ENCODE measurements around the gene BSCL2.
"Not testable (repeated sequence)": the region's sequence is repeated elsewhere in the genome, so short reads cannot be mapped to it uniquely, and the experiment has no call there.

BSCL2 gene

DNA sequence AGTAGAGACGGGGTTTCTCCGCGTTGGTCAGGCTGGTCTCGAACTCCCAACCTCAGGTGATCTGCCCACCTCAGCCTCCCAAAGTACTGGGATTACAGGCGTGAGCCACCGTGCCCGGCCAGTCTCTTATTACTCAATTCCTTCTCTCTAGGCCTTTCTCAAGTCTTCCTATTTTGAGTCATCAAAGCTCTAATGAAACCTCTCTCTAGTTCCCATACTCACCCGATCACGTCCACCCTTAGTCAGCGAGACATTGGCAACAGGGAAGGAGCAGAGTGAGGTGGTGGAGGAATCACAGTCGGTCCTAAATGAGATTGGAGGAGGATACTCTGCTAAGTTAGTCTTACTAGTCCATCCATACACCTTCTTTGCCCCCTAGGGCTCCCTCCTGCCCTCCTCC, 5.0 kb downstream of the BSCL2 start:
- no peak for TF ChIP-seq SNAI2 (CRISPR knock-in tag; IDR thresholded peaks at IDR 0.05)
- no peak for TF ChIP-seq ZNF8 (CRISPR knock-in tag; IDR thresholded peaks at IDR 0.05)
- TF ChIP-seq, protein P1, sequence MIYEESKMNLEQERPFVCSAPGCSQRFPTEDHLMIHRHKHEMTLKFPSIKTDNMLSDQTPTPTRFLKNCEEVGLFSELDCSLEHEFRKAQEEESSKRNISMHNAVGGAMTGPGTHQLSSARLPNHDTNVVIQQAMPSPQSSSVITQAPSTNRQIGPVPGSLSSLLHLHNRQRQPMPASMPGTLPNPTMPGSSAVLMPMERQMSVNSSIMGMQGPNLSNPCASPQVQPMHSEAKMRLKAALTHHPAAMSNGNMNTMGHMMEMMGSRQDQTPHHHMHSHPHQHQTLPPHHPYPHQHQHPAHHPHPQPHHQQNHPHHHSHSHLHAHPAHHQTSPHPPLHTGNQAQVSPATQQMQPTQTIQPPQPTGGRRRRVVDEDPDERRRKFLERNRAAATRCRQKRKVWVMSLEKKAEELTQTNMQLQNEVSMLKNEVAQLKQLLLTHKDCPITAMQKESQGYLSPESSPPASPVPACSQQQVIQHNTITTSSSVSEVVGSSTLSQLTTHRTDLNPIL (CRISPR knock-in tag; IDR thresholded peaks at IDR 0.05; ENCODE audit: low read depth) = no peak
- no peak for TF ChIP-seq GLIS3 (CRISPR knock-in tag; IDR thresholded peaks at IDR 0.05)
- no peak for TF ChIP-seq PPARA (CRISPR knock-in tag; IDR thresholded peaks at IDR 0.05; ENCODE audit: borderline replicate concordance)
- no peak for TF ChIP-seq ZNF565 (CRISPR knock-in tag; conservative IDR thresholded peaks at IDR 0.05; ENCODE audit: low read depth)
- TF ChIP-seq ARNTL (CRISPR knock-in tag; IDR thresholded peaks at IDR 0.05; ENCODE audit: borderline replicate concordance, low read depth) = no peak
- TF ChIP-seq ZFP30 (CRISPR knock-in tag; IDR thresholded peaks at IDR 0.05) = no peak
- TF ChIP-seq RARB (CRISPR knock-in tag; IDR thresholded peaks at IDR 0.05) = no peak
- no peak for TF ChIP-seq TOX (CRISPR knock-in tag; IDR thresholded peaks at IDR 0.05; ENCODE audit: borderline replicate concordance)
- TF ChIP-seq OSR1 (CRISPR knock-in tag; IDR thresholded peaks at IDR 0.05) = no peak
- no peak for TF ChIP-seq BACH2 (CRISPR knock-in tag; IDR thresholded peaks at IDR 0.05; ENCODE audit: borderline replicate concordance)
- no peak for TF ChIP-seq ISL1 (CRISPR knock-in tag; IDR thresholded peaks at IDR 0.05)
- no peak for ATAC-seq

DNA sequence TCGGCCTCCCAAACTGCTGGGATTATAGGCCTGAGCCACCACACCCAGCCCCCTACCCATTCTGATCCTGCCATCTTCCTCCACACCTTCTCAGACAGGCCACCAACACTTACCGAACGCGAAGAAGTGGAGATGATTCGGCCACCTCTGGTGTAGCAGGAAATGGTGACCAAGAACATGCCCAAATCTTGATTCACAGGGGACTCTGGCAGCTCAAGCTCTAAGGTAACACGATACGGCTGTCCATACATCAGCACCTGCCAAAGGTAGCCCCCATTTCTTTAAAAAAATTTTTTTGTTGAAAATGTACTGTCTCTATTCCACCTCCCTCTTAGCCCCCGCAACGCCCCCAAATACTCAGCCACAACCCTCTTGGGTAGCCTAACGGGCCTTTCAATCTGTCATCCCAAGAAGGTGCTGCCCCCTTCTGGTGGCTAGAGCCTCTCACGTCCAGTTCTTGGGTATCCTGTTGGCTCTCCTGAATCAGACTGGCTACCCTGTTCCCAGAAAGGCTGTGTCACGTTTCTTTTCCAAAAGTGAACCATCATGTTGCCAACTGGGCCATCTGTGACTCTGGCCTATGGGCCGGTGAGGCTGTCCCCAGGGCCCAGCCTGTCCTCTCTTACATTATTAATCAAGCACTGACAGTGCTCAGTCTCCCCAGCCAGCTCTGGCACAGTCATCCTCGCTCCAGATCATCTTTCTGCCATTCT, 12.6 kb downstream of the BSCL2 start:
- peak; percentile 91 for ATAC-seq
- TF ChIP-seq, protein P2, sequence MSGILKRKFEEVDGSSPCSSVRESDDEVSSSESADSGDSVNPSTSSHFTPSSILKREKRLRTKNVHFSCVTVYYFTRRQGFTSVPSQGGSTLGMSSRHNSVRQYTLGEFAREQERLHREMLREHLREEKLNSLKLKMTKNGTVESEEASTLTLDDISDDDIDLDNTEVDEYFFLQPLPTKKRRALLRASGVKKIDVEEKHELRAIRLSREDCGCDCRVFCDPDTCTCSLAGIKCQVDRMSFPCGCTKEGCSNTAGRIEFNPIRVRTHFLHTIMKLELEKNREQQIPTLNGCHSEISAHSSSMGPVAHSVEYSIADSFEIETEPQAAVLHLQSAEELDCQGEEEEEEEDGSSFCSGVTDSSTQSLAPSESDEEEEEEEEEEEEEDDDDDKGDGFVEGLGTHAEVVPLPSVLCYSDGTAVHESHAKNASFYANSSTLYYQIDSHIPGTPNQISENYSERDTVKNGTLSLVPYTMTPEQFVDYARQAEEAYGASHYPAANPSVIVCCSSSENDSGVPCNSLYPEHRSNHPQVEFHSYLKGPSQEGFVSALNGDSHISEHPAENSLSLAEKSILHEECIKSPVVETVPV (CRISPR knock-in tag; IDR thresholded peaks at IDR 0.05) = no peak
- no peak for TF ChIP-seq ARNTL (CRISPR knock-in tag; IDR thresholded peaks at IDR 0.05; ENCODE audit: borderline replicate concordance, low read depth)
- TF ChIP-seq ISL1 (CRISPR knock-in tag; IDR thresholded peaks at IDR 0.05) = no peak
- TF ChIP-seq ZNF8 (CRISPR knock-in tag; IDR thresholded peaks at IDR 0.05) = no peak

DNA sequence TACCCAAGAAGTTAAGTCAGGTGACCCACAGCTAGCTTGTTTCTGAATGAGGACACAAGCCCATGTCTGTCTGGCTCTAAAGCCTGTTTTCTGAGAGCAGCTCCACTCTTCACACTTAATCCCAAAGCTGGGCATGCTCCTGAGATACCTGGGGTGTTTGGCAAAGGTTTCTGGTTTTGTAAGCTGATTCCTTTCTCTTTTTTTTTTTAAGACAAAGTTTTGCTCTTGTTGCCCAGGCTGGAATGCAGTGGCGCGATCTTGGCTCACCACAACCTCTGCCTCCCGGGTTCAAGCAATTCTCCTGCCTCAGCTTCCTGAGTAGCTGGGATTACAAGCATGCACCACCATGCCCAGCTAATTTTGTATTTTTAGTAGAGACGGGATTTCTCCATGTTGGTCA, 13.6 kb downstream of the BSCL2 start:
- not testable (repeated sequence) for ATAC-seq

DNA sequence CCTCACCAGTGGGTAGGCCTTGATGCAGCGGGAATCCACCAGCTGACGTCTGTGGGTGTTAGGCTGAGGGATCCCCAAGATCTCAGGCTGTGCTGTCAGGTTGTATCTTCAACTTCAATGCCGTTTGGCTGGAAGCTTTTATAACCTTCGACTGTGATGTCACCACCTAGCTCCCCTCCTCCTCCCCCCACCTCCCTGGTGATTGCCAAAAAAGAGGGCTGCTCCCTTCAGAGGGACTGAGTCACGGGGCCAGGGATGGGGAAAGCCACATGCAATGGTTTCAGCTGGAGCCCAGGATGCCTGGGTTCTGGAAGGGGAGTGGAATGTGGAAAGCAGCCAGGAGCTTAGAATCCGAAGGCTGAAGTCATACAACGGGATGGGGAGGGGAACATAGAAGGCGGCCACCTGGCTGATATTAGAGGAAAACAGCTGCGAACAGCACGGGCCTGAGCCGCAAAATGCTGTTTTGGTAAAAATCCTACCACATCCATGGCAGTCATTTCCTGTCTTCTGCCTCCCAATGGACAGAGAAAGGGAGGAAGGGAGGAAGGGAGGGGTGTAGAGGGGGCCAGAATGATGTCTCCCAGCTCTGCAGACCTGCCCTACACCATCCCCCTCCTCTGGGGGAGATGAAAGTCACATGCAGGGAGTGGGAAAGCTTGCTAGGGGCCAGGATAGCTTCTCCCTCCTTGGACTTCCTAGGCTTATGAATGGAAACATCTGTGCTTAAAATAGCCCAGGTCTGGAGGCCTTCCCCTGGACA, 17.6 kb downstream of the BSCL2 start, which contains the start of gene LRRN4CL:
TSS of gene LRRN4CL (minus strand) at position 110 of the 763 bp plus-strand sequence. CDS start 1,022 bp downstream, outside the sequence.
- TF ChIP-seq SNAI2 (CRISPR knock-in tag; IDR thresholded peaks at IDR 0.05) (no peak), ZFP3 (CRISPR knock-in tag; IDR thresholded peaks at IDR 0.05) (no peak)
- TF ChIP-seq, protein P3, sequence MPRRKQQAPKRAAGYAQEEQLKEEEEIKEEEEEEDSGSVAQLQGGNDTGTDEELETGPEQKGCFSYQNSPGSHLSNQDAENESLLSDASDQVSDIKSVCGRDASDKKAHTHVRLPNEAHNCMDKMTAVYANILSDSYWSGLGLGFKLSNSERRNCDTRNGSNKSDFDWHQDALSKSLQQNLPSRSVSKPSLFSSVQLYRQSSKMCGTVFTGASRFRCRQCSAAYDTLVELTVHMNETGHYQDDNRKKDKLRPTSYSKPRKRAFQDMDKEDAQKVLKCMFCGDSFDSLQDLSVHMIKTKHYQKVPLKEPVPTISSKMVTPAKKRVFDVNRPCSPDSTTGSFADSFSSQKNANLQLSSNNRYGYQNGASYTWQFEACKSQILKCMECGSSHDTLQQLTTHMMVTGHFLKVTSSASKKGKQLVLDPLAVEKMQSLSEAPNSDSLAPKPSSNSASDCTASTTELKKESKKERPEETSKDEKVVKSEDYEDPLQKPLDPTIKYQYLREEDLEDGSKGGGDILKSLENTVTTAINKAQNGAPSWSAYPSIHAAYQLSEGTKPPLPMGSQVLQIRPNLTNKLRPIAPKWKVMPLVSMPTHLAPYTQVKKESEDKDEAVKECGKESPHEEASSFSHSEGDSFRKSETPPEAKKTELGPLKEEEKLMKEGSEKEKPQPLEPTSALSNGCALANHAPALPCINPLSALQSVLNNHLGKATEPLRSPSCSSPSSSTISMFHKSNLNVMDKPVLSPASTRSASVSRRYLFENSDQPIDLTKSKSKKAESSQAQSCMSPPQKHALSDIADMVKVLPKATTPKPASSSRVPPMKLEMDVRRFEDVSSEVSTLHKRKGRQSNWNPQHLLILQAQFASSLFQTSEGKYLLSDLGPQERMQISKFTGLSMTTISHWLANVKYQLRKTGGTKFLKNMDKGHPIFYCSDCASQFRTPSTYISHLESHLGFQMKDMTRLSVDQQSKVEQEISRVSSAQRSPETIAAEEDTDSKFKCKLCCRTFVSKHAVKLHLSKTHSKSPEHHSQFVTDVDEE (CRISPR knock-in tag; IDR thresholded peaks at IDR 0.05) = no peak
- peak; percentile 14 for ATAC-seq

DNA sequence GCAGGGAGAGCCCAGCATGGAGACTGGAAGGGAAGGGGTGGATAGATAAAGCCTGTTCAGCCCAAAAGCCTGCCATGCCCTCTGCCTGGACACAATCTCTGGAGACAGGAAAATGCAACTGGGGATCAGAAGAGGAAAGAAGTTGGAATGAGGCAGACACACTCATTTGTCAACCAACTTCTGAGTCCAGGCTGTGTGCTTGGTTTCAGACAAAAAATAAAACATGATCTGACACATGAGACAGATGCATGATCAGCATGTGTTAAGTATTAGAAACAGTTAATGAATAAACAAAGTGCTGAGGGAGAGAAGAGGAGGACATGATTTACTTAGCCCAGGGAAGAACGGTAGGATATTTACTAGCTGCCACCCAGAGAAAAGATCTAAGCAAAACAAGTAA, 18.7 kb downstream of the BSCL2 start:
- no peak for ATAC-seq
- TF ChIP-seq, protein P2 (CRISPR knock-in tag; IDR thresholded peaks at IDR 0.05) = no peak
- no peak for TF ChIP-seq TOX (CRISPR knock-in tag; IDR thresholded peaks at IDR 0.05; ENCODE audit: borderline replicate concordance)
- TF ChIP-seq ESRRG (CRISPR knock-in tag; IDR thresholded peaks at IDR 0.05) = no peak
- TF ChIP-seq GLIS3 (CRISPR knock-in tag; IDR thresholded peaks at IDR 0.05) = no peak
- TF ChIP-seq SNAI2 (CRISPR knock-in tag; IDR thresholded peaks at IDR 0.05) = no peak
- TF ChIP-seq, protein P4, sequence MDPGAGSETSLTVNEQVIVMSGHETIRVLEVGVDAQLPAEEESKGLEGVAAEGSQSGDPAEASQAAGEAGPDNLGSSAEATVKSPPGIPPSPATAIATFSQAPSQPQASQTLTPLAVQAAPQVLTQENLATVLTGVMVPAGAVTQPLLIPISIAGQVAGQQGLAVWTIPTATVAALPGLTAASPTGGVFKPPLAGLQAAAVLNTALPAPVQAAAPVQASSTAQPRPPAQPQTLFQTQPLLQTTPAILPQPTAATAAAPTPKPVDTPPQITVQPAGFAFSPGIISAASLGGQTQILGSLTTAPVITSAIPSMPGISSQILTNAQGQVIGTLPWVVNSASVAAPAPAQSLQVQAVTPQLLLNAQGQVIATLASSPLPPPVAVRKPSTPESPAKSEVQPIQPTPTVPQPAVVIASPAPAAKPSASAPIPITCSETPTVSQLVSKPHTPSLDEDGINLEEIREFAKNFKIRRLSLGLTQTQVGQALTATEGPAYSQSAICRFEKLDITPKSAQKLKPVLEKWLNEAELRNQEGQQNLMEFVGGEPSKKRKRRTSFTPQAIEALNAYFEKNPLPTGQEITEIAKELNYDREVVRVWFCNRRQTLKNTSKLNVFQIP (CRISPR knock-in tag; IDR thresholded peaks at IDR 0.05; ENCODE audit: borderline replicate concordance, low read depth) = no peak
- no peak for TF ChIP-seq ZFP30 (CRISPR knock-in tag; IDR thresholded peaks at IDR 0.05)
- TF ChIP-seq, protein P3 (CRISPR knock-in tag; IDR thresholded peaks at IDR 0.05) = no peak
- no peak for TF ChIP-seq OSR1 (CRISPR knock-in tag; IDR thresholded peaks at IDR 0.05)
- TF ChIP-seq ZNF8 (CRISPR knock-in tag; IDR thresholded peaks at IDR 0.05) = no peak
- no peak for TF ChIP-seq RARB (CRISPR knock-in tag; IDR thresholded peaks at IDR 0.05)
- TF ChIP-seq ZNF565 (CRISPR knock-in tag; conservative IDR thresholded peaks at IDR 0.05; ENCODE audit: low read depth) = no peak
- no peak for TF ChIP-seq ZNF70 (CRISPR knock-in tag; IDR thresholded peaks at IDR 0.05)
- no peak for TF ChIP-seq PPARA (CRISPR knock-in tag; IDR thresholded peaks at IDR 0.05; ENCODE audit: borderline replicate concordance)
